GM18873 (cell line): ENCODE results near the gene SPRR1B.
"Not testable (repeated sequence)": the region's sequence is repeated elsewhere in the genome, so short reads cannot be mapped to it uniquely, and the experiment has no call there.

Experiments used
- ATAC-seq: cut with Tn5 transposase; IDR thresholded peaks from one replicate; pipeline ENCODE4 v1.9.1; 2021; ENCODE audit warnings: mild to moderate bottlenecking, moderate library complexity, moderate number of reproducible peaks; ENCODE audit not compliant: unreplicated experiment, low FRiP score

Gene SPRR1B

GRCh38 chr1:153030895-153031294, at the start of gene SPRR1B:
Gene SPRR1B (plus strand): TSS chr1:153031203. CDS start chr1:153032346, 1,143 bp downstream.
- no peak for ATAC-seq

DNA sequence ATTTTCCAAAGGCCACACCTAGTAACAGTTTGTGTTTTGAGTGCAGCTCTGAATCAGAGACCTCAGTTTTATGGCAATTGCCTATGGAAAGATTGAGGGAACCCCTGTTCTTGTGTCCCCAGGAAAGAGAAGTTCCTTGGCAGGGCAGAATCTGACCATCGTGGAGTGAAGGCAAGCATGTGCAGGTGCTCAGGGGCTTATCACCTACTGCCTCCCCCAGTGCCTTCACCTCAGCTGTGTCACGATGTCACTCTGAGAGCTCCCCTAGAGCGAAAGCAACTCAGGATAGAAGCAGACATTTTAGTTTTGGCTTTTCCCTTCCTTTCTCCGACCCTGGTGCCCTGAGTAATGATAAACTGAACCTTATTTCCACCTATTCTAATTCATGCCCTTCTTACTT, 48.9 kb upstream of the SPRR1B start:
- no peak for ATAC-seq

- no peak for ATAC-seq
Observed at GRCh38 chr1:152983234-152983633, 47.8 kb upstream of the SPRR1B start.

DNA sequence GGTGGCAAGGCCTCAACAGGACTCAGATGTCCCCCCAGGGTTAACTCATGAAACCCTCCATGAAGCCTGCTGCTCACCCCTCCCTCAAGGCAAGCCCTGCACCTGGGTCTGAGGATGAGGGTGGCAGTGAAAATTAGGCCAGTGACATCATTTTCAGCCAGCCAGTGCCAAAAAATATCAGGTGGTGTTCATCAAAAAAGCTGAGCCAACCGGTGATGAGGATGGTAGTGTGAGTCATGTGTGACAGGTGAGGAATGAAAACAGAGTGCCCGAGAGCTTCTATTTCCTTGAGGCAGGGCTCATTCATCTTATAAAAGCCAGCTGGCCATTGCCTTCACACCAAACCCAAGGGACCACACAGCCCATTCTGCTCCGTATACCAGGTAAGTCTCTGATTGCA, 47.3 kb upstream of the SPRR1B start, which contains the start of gene SPRR1A:
SPRR1A (plus strand) TSS at position 339 of the 400 bp plus-strand sequence. CDS start 1,150 bp downstream, outside the sequence.
- ATAC-seq = no peak

DNA sequence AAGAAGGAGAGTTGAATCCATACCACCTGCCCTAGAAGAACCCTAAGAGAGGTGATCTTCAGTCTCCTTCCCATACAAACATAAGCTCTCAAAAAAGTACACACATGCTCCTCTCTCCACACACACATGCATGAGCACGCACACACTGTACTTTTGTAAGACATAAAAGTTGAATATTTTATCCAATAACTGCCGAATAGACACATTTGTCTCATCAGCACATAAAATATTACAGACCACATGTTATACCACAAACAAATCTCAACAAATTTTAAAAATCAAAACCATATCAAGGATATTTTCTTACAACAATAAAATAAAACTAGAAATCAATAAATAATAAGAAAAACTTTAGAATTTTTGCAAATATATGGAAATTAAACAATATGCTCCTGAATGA, 44.4 kb upstream of the SPRR1B start:
- ATAC-seq = no peak

GRCh38 chr1:152993186-152993585, 37.8 kb upstream of the SPRR1B start:
- ATAC-seq = no peak

DNA sequence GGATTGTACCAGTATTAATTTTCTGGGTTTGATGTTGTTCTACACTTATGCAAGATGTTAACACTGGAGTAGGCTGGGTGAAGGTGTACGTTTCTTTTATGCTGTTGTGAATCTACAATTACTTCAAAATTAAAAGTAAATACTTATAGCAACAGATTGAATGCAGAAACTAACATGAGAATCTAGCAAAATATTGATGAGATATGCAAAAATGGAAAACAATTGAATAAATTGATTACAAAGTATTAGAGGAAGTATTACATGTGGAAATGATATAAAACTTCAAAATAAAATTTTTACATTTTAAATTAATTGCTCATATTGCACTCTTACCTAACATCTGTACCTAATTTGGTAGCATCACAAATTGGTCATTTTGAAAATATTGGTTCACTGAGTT, 35.2 kb upstream of the SPRR1B start:
- no peak for ATAC-seq

GRCh38 chr1:152996633-152997400, 34.2 kb upstream of the SPRR1B start:
- ATAC-seq = no peak

DNA sequence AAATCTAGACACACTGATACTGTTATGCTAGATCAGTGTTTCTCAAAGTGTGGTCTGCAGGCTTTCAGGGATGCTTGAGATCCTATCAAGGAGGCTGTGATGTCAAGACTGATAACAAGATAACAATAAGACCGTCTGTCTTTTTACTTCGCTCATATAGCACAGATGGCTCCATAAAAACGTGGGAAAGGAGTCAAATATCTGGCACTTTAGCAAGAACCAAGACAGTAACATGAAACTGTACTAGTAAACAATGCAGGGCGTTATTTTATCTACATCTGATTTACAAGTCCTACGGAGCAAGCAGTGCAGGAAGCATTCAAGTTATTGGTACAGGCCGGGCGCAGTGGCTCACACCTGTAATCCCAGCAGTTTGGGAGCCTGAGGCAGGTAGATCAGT, 33.1 kb upstream of the SPRR1B start:
- ATAC-seq = no peak

- no peak for ATAC-seq
Observed at GRCh38 chr1:152998476-152998875, 32.5 kb upstream of the SPRR1B start.

DNA sequence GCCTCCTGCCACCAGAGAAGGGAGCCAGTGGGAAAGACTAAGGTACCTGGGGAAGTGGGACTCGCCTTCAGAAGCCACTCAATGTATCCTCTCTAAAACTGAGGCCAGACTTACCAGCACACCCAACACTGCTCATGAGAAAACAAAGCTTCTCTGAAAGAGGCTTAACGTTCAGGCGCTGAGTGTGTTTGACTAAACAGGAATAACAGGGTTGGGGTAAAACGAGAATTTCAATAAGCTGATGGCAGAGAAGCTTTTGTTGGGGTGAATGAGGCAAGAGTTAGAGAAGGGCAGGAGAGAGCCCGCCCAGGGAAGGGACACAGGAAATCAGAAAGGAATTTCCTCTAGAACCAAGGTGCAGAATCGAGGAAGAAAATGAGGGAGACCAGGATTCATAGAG, 31.2 kb upstream of the SPRR1B start:
- no peak for ATAC-seq

DNA sequence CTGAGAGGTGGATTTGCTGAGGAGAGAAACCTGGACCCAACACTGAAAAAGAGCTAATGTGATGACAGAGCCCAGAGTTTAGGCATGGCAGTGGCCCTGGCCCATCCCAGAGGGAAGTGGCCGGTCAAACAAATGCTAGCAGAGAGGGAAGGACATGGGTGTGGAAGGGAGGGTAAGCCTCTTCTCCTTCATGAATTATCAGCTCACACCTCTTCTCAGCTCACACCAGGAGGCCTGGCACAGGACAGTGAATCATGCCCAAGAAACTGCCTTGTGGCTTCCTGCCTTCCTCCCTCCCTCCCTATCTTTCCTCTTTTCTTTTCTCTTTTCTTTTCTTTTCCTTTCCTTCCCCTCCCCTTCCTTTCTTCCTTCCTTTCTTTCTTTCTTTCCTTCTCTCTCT, 30.7 kb upstream of the SPRR1B start:
- no peak for ATAC-seq

DNA sequence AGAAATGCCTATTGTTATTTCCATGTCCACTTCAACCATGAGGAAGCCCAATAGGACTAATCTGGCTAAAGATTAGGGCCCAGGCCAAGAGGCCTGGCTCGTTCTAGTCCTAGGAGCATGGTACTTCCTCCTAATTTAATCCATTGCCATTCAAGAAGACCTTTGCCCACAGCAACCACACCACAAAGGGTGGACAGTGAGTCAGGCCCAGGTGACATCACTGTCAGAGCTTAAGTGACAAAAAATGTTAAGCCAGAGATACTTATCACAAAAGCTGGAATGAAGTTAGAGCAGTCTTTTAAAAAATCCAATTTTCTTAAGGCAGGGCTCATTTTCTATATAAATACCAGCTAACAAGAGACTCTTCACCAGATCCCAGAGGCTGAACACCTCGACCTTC, 29.6 kb upstream of the SPRR1B start, which contains the start of gene SPRR3:
SPRR3 (plus strand) TSS at position 368 of the 400 bp plus-strand sequence. CDS start 1,272 bp downstream, outside the sequence.
- no peak for ATAC-seq

- ATAC-seq = not testable (repeated sequence)
Observed at GRCh38 chr1:153011235-153011758, 19.7 kb upstream of the SPRR1B start.

GRCh38 chr1:153021829-153022228, 9.2 kb upstream of the SPRR1B start:
- not testable (repeated sequence) for ATAC-seq

DNA sequence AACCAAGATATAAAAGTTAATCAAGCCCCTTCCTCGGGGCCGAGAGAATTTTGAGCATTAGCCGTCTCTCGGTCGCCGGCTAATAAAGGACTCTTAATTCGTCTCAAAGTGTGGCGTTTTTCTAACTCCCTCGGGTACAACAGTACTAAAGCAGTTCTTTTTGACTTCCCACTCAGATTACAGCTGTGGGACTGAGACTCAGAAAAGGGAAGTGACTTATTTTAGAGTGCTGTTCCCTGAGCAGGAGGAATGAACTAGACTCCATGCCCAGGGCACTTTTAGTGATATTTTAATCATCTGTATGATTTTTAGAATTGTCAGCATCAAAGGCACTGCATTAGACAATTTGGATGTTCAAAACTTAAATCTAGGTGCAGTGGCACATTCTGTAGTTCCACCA, 8.7 kb upstream of the SPRR1B start:
- ATAC-seq = not testable (repeated sequence)

DNA sequence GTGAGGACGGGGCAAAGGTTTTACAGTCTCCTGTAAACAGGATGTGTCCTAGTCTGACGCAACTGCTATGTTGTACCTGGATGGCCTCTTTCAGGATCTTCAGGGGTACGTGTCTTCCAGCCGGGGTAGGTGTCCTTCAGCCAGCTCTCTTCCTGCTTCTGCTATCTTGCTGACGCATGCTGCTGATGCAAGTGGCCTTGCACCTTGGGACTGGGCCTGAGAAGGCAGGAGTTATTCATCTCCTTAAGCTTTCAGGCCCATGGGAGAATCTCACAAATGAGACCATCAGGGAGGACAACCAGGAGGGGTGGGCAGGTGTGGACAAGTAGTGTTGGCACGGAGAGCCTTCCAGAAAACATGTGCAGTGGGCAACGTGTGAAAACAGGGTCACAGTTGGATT, 7.9 kb upstream of the SPRR1B start:
- ATAC-seq = no peak

DNA sequence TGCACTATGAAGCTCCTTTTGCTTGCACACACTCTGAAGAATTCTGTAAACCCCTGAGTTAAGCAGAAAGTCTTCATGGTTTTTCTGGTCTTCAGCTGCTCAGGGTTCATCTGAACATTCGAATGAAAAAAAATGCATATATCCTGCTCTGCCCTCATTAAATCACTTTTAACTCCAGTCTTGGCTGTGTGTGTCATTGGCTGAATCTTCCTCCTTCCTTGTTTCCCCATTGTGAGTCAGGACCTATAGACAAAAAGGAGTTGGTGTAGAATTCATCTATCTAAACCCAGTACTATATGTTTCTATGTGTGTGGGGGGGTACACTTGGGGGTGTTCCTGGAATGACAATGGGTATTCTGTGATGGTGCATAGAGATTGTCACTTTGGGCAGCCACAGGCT, 6.6 kb upstream of the SPRR1B start:
- ATAC-seq = no peak

DNA sequence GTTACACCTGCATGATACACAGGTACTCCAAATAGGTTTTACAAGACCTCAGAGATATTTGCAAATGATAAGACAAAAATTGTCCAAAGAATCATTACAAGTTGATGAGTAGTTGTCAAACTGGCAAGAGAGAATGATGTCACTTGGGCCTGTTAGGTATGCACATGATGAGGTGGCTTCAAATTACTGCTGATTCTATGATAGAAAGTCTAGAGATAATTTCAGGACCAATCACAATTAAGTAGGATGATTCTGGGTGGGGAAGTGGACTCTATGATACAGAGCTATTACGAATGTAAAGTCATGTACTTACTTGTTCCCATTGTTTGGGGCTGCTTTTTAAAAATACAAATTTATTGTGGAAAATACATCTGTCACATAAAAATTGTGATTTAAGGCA, 5.2 kb upstream of the SPRR1B start:
- ATAC-seq = no peak

GRCh38 chr1:153028766-153029165, 2.2 kb upstream of the SPRR1B start:
- no peak for ATAC-seq

DNA sequence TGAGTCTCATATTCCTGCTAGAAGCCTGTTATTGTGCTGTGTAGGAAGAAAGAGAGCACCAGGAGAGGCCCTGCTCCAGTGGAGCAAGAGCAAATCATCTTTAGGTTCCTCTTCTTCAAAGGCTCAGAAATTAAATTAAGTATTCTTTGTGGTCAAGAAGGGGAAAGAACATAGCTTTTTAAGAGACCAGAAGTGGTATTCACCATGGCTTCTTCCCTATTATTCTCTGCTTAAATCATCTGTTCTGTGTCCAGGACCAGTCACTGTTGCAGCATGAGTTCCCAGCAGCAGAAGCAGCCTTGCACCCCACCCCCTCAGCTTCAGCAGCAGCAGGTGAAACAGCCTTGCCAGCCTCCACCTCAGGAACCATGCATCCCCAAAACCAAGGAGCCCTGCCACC, 1.1 kb downstream of the SPRR1B start:
- no peak for ATAC-seq

DNA sequence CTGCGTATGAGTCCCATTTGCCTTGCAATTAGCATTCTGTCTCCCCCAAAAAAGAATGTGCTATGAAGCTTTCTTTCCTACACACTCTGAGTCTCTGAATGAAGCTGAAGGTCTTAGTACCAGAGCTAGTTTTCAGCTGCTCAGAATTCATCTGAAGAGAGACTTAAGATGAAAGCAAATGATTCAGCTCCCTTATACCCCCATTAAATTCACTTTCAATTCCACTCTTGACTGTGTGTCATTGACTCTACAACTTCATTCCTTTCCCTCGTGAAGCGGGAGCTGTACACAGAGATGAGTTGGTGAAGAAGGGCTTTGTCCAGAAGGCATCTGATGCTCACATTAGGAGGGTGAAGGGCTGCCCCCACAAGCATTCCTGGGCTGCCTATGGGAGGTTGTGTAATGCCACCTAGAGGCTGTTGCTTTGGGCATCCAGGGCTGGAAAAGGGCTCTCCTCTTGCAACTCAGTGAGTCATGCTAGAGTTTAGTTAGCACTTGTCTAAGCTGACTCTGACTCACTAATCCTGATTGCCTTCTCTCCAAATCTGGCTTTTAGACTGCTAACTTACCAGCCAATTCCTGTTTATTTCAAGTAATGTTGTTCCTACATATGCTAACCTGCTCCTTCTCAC, 1.8 kb downstream of the SPRR1B start:
- ATAC-seq = no peak
